Stimulated activated CD8-positive, alpha-beta memory T cell treated with anti-CD3 and anti-CD28 coated beads, Interleukin-7, amount 100 ng/mL, for 48 hours (primary cell): ENCODE measurements around the gene MRTFA.

ENCODE experiments used
- DNase-seq, 2 donors: peaks; one replicate each; pipeline ENCODE4 v3.0.0-alpha.2; 2020; ENCODE audit warnings: low read depth in 1 of 2; ENCODE audit errors: extremely low read depth in 1 of 2

Gene MRTFA

DNA sequence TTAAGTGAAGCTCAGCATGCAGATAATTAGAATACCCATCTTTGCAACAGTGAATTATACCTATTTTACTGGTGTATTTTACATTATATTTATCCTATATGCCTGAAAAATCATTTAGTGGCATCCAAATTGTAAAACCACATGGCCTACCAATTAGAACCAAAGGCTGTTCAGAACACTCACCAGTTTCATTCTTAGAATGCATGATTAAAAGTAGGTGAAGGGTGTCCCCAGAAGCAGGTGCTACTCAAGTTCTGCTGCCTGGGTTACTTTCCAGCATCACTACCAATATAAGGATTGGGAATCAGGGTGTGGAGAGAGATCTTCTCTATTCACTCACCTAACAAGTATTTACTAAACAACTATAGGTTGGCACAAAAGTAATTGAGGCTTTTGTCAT lies 162.8 kb downstream of the MRTFA start:
- DNase-seq: no peak

DNA sequence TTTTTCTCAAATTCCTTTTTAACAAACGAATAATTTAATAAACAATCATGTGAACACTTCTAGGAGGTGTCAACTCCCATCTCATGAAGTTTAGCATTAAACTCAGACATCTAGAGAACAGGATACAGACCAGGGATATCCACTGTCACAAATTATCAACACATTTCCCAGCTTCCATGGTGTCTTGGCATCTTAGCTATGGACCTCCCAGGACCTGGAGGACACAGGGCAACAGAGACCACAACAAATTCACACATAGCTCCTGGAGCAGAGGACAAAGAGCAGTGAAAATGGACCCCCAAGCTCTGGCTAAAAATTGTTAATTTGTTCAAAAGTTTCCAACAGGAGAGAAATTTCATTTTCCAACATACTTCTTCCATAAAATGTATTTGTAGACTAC lies 163.9 kb downstream of the MRTFA start:
- DNase-seq: no peak

DNA sequence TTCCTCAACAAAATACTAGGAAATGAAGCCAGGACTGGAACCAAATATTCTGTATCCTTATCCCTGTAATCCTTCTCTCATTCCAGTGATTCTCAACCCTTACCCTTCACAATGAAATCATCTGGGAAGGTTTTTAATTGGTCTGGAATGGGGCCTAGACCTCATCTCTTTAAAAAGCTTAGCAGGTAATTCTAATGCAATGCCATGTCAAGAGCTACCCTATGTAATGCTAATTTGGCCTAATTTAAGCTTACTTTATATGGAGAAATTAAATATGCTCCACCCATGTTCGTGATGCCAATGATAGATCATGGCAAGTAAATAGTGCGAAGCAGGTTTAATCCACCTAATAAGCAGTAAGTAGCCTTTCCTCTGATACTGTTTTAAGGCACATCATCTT lies 164.5 kb downstream of the MRTFA start:
- no peak for DNase-seq

DNA sequence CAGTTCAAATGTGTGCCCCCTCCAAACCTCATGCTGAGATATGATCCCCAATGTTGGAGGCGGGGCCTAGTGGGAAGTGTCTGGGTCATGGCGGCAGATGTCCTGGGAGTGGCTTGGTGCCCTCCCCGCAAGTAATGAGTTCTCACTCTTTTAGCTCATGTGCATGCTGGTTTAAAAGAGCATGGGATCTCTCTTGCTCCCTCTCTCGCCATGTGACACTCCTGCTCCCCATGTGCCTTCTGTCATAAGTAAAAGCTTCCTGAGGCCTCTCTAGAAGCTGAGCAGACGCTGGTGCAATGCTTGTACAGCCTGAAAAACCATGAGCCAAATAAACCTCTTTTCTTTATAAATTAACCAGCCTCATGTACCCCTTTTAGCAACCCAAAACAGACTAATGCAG lies 167.3 kb downstream of the MRTFA start:
- DNase-seq: no peak

DNA sequence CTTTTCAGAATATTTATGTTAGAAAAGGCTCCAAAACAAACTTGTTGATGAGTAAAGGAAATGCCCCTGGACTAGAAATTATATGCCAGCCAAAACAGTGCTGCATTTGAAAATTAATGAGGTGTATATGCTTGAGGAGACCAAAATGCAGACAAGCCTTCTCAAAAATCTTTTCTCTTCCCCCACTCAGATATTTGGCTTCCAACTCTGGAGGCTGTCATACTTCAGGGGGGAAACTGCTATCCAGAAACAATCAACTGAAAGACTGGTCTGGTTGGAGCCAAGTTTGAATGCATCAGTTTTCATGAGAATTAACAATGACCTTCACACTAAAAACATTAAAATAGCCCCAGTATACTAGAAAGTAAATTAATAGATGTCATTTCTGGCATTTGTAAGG lies 167.9 kb downstream of the MRTFA start:
- no peak for DNase-seq

DNA sequence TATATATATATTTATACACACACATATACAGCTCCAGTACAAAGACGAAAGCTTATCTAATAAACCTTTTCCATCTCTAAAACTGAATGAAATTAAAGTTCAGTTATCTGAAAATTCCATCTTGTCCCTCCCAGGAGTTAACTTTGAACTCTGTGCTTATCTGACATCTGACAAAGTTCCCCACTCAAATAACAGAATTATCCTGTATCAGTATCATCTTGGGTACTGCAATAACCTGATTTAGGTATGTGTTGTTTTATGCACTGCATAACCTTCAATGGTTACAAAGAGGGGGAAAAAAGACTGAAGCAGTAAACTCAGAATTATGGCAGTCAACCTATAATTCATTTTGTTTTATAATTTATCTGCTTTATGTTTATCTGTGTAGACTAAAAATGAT lies 169.5 kb downstream of the MRTFA start:
- DNase-seq: no peak

DNA sequence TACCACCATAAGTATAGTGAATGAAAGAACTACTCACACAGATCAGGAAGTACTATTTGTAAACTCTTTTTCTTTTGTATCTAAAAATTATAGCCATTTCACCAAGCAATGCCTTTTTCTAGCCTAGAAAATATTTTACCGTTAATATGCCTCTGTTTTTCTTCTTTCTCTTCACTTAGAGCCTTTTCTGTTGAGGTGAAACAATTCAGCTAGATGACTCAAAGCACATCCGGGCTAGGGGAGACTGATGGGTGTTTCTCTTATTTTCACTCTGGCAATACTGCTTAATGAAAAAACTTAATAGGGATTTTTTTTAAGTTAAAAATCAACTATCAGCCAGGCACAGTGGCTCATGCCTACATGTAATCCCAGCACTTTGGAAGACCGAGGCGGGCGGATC lies 172.8 kb downstream of the MRTFA start:
- peak in 1 of 2 donors; percentile 10 for DNase-seq

DNA sequence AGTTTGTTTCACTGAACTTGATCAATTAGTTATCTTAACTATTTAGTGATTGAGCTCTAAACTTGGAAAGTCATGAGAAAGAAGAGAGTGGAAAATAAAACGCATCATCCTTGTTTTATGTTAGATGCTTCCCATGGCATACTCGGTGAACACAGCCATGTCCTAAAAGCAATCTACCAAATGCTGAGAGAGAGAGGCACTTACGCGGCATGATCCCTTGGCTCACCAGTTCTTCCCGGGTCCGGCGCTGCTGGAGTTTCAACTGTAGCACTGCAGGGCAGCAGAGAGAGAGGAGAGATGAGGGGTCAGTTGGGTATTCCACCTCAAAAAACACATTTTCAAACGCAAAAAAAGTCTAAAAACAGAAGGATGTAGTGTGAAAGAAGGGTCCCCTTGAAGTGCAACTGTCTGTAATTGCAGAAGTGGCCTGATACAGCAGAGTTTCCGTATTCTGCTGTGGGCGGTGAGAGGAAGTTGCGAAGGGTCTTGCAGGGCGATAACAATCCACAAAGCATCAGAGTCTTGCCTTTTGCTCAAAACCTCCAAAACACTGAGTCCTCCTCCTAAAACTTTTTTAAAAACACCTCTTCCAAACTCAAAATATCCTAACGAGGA lies 173.4 kb downstream of the MRTFA start:
- DNase-seq: peak in 1 of 2 donors; percentile 56

DNA sequence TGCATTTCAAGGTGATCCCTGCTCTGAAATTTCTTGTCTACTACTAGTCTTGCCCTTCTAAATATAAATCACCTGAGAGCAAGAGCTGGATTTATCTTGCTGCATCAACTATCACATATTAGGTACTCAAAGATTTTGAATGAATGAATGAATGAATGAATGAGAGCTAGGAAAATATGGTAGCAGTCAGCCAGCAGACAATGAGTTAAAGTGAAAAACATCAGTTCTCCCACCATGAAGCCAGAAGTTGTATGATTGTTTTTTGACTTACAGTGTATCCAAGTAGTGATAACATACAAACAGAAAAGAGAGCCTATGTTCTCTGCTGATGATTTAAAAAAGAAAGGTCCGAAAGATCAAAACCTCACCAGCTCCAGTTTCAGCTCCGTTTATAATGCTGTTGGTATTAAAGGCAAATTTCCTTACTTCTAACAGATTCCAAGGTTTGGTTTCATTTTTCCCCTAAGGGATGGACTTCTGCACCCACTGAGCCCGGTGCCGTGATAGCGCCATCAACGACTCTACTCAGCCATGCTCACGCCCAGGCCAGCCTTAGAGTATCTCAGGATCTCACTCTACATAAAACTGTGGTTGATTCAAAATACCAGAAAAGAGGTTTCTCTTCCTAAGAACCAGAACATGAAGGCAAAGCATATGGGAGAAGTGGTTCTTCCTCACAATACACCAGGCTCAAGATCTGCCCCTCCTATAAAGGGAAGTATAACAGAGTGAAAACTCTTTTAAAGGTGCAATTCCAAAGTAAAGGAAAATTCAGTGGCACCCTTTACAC lies 174.1 kb downstream of the MRTFA start:
- peak in 1 of 2 donors; percentile 19 for DNase-seq

DNA sequence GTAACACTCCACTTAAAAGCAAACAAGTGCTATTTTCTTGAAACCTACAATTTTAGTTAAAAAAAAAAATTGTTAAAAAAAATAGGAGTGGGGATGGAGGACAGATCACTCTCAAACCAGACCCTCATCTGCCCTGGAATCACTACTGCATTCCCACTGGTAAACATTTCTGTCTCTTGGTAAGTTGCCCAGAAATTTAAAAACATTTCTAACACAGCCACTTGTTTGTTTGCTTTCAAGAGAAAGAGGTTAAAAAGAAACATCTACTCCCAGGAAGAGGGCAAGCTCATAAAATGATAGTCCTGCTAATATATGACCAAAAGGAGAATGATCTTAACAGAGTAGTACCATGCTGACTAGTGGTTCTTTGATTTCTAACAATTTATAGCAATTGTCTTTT lies 182.8 kb downstream of the MRTFA start:
- DNase-seq: no peak

DNA sequence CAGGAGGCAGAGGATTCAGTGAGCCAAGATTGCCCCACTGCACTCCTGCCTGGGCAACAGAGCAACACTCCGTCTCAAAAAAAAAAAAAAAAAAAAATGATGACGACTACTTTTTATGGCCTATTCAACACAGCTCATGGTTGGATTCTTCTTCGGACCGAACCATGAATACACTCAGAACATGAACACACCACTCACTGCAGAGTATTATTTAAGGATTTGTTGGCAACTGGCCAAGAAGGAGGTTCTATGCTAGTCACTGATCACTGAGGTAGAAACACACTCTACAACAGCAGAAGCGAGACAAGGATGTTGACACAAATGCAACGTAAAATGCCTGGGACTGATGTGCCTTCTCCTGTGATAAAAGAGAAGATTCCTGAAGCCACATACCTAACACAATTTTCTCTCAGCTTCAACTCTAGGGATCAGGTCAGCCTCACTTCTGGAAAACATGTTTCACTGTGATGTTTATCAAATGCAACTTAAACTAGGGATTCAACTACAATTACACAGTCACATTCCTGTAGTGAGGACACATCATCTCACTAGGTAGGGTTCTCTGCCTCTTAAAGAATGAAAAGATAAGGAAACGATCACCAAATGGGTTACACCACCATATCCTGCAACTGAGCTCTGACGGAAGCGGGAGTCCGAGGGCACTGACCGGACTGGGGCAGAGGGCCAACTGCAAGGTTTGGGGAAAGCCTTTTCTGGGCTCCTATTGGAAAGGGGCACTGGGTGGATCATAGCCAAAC lies 183.6 kb downstream of the MRTFA start:
- DNase-seq: no peak

DNA sequence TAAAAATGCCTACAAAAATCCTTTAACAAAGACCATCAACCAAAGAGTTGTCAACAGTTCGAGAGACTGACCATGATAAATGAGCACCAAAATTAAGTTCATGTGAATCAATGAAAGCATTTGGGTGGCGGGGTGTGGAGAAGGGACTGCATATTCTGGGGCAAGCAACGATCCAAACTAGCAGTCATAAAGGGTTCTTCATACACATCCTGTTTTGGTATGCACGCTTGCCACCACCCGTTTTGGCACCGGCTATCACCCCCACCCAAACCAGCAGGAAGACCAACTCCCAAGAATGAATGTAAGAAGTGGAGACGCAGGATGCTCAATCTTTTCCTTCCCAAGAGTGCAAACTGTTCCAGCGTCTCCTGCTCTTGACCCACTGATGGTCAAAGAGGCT lies 185.3 kb downstream of the MRTFA start:
- no peak for DNase-seq

DNA sequence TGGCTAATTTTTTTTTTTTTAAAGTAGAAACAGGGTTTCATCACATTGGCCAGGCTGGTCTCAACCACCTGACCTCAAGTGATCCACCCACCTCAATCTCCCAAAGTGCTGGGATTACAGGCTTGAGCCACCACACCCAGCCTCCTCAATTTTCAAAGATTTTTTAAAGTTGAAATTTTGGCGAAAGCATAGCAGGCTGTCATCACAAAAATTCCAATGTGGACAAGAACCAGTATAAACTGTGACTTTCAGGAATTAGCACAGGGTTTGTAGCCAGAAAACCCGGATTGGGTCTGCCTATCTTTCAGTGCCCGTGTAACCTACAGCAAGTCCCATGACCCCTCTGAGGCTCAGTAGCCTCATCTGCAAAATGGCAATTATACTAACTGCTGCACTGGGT lies 185.9 kb downstream of the MRTFA start:
- DNase-seq: no peak

DNA sequence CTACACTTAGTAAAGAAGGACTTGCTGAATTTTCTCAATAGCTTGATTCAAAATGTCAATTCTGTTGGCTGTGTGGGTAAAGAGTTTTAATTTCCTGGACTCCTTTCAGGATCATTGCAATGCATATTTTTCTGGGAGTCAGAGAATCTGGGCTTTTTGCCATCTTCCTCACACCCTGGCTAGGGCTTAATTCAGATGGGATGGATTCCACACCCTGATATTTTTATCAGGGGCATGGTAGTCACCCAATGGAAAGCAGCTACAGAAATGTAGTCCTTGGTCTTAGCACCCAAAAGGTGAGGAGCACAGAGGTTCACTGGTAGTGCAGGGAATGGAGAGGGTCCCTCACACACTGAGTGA lies 186.9 kb downstream of the MRTFA start:
- DNase-seq: no peak

DNA sequence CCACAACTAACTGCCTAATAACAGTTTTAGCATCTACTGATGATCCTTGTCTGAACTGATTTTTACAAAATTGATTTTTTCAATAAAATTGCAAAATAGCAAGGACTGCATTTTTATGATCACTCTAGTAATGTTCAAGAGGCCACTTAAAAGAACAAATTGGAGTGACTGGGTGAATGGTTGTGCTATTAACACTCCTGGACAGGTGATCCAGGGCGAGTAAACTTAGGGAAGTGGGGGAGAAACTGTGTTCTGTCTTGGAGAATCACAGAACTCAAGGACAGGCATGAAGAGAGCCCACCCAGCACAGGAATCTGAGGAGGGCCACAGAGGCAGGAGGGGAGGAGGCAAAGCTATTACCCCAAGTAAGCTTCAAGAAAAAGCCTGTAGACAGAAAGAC lies 190.3 kb downstream of the MRTFA start:
- no peak for DNase-seq

DNA sequence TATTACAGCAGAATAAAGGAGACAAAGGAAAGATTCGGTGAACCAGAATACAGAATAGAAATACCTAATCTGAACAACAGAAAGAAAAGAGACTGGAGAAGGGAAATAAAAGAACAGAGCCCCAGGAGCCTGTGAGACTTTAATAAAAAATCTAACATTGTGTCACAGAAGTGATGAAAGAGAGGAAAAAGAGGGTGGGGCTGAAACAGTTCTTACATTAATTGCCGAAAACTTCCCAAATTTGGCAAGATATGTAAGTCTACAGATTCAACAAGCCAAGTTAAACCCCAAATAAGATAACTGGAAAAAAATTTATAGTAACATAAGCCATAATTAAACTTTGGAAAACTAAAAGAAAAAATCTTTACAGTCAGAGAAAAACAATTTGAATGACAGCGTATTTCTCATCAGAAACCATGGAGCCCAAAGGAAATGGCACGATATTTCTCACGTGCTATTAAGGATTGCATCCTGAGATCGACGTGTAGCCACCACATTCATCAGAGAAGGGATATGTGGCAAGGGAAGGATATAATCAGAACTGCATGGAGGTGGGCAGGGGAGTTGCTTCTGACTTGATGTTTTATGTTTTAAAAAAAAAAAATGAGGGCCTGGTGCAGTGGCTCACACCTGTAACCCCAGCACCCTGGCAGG lies 192.2 kb downstream of the MRTFA start:
- DNase-seq: no peak

DNA sequence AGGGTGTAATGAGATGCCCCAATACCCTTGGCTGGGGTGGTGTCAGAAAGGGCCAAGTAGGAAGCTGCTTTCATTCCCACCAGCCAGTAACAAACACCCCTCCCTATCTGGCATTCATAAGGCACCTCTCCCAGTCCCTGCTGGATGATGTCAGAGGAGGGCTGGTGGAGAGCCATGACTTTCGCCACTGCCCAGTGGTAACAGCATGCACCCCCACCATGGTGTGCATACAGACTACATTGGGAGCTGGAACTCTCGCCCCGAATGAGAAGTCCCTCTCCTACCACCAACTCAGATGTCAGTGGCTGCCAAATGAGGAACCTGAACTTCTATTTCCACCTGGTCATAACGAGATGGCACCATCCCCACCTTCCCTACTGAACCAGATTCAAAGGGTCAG lies 192.8 kb downstream of the MRTFA start:
- no peak for DNase-seq

DNA sequence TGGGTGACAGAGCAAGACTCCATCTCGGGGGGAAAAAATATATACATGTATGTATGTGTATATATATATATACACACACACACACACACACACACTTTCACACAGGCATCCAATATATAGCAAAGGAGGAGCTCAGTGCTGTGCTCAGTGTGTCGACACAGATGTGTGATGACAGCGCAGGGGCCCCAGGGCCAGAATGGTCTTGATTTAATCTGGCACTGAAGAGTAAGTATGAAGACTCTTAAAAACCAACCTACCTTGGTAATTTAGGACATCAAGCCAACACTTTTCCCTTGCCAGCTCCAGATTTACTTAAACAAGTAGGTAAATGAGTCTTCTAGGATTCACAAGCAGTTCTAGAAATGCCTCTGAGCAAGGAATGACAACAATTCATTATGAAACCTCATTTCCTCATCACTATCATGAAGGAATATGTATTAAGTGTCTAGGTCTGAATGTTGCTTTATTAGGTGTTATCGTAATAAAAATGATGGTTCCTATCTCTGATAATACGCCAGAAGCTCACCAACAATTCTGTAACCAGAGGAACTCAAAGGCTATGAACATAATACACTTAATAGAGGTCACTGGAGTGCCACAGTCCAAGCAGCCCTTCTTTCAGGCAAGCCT lies 194.6 kb downstream of the MRTFA start:
- DNase-seq: no peak

DNA sequence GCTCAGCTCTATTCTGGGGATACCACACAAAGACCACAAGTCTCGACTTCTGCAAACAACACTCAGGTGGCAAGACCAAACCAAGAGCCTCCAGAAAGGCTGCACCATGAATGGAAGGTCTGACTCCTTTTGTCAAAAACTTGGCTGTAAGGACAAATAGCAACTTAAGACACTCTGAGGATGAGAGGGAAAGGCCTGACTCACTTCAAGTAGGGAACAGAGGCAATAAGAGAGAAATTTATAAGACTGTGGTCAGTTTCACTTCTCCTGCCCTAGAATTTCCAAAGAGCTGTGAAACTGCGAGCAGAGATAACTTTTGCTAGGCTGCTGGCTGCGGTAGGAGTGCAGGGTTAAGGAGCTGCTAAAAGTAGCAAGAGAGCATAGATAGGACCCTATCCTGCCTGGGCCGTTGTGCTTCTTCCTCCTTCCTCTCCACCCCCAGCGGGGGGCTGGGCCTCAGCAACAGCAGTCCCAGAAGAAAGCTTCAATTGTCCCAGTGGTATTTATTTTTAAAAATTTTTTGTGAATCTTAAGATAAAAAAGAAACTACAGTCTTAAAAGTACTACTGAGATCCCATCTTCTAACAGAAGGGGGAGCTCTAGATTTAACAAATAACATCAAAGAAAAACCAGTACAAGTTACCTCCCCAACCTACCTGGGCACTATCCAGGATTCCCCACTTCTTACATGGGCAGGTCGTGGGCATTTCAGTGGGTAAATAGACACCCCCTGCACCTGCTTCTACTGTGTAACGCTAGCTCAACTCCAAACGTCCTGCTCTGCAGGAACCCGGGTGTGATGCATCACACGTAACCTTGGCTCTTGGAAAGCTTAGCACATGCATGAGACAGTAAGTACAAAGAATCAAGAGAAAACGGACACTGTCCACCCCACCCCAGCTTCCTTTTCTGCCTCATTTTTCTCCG lies 199.8 kb downstream of the MRTFA start:
- DNase-seq: peak in 1 of 2 donors; percentile 13

DNA sequence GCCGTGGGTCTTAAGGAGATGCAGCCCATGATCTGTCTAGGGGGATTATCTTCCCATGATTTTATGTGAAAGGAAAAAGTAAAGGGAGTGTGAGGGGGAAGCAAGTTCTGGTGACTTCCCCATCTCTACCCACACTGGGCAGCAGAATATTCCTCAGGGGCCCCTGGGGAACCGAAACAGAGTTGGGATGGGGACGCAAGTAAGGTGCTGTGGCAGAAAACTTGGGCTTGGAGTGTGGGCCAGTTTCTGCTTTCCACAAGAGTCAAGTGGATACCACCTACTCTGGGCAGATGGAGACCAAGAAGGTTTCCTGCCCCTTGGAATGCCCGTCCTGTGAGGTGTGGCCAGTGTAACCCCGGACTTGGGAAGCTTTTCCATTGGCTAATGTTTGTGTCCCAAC lies 201.8 kb downstream of the MRTFA start:
- no peak for DNase-seq
